ENCODE results near the gene LY86. TPM values are rescaled to one million over a fixed set of nuclear protein-coding genes. Genes with fewer than 3 reads are reported as not detected.

LY86 gene
- total RNA-seq, 1 donor from 2014 or later: not detected

- H3K27me3 Mint-ChIP-seq: peaks cover under 1% of the 10 kb centered on the region
- H3K36me3 Mint-ChIP-seq: no peaks in the 10 kb centered on the region
- no peak for DNase-seq (ENCODE audit: extremely low spot score, unreplicated experiment)
- H3K27ac Mint-ChIP-seq: no peak overlapping the region
- TF ChIP-seq, protein P1, sequence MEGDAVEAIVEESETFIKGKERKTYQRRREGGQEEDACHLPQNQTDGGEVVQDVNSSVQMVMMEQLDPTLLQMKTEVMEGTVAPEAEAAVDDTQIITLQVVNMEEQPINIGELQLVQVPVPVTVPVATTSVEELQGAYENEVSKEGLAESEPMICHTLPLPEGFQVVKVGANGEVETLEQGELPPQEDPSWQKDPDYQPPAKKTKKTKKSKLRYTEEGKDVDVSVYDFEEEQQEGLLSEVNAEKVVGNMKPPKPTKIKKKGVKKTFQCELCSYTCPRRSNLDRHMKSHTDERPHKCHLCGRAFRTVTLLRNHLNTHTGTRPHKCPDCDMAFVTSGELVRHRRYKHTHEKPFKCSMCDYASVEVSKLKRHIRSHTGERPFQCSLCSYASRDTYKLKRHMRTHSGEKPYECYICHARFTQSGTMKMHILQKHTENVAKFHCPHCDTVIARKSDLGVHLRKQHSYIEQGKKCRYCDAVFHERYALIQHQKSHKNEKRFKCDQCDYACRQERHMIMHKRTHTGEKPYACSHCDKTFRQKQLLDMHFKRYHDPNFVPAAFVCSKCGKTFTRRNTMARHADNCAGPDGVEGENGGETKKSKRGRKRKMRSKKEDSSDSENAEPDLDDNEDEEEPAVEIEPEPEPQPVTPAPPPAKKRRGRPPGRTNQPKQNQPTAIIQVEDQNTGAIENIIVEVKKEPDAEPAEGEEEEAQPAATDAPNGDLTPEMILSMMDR (conservative IDR thresholded peaks at IDR 0.05): no peak
- H3K4me3 Mint-ChIP-seq: no peak overlapping the region
- no peaks in the 10 kb centered on the region for H3K9me3 Mint-ChIP-seq
- H3K4me1 Mint-ChIP-seq (ENCODE audit: unreplicated experiment): peaks cover 10% of the 10 kb centered on the region
Observed at GRCh38 chr6:6614096-6614982, 25.8 kb downstream of the LY86 start.

DNA sequence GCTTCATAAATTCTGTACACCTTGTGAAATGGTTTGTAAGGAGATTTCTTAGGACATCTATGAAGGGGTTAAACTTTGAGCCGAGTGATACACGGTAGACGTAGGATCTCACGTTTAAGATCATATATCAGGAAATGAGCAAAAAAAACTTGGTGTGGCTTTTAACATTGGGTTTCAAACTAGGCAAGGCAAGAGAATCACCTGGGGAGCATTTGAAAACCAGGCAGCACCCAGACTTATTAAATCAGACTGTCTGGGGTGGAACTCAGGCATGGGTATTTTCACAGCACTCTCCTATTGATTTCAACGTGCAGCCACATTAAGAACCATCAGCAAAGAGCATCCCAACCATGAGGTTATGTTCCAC lies 26.4 kb downstream of the LY86 start:
- Mint-ChIP-seq H3K9me3 (no peaks in the 10 kb centered on the region), H3K36me3 (no peaks in the 10 kb centered on the region), H3K4me1 (ENCODE audit: unreplicated experiment) (peaks cover 12% of the 10 kb centered on the region), H3K4me3 (no peak overlapping the region), H3K27ac (no peak overlapping the region), H3K27me3 (peaks cover 5% of the 10 kb centered on the region)
- TF ChIP-seq, protein P1 (conservative IDR thresholded peaks at IDR 0.05): no peak
- DNase-seq (ENCODE audit: extremely low spot score, unreplicated experiment): no peak

DNA sequence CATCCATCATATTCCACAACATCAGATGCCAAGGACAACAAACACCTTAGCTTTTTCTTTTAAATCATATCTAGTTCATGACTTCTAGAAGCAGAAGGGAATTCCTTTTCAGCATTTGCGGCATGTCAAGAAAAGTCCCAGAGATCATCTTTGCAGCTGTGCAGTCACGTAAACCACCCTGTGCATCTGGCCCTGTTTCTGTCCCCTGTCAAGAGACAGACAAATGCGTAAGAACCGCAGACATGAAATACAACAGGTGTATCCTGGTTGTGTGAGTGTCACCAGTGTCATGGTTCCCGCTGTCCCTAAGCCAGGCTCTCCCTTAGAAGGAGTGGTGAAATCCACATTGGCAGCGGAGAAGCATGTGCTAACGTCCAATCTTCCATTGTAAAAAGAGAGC lies 28.1 kb downstream of the LY86 start:
- no peaks in the 10 kb centered on the region for H3K36me3 Mint-ChIP-seq
- H3K27me3 Mint-ChIP-seq: peaks cover 5% of the 10 kb centered on the region
- no peak overlapping the region for H3K27ac Mint-ChIP-seq
- no peak overlapping the region for H3K4me3 Mint-ChIP-seq
- TF ChIP-seq, protein P1 (conservative IDR thresholded peaks at IDR 0.05): no peak
- H3K4me1 Mint-ChIP-seq (ENCODE audit: unreplicated experiment): peaks cover 12% of the 10 kb centered on the region
- no peaks in the 10 kb centered on the region for H3K9me3 Mint-ChIP-seq
- no peak for DNase-seq (ENCODE audit: extremely low spot score, unreplicated experiment)

- no peaks in the 10 kb centered on the region for H3K36me3 Mint-ChIP-seq
- H3K27ac Mint-ChIP-seq: no peak overlapping the region
- no peak overlapping the region for H3K4me3 Mint-ChIP-seq
- H3K27me3 Mint-ChIP-seq: peaks cover 8% of the 10 kb centered on the region
- peaks cover 17% of the 10 kb centered on the region for H3K4me1 Mint-ChIP-seq (ENCODE audit: unreplicated experiment)
- H3K9me3 Mint-ChIP-seq: no peaks in the 10 kb centered on the region
- TF ChIP-seq, protein P1 (conservative IDR thresholded peaks at IDR 0.05): no peak
- no peak for DNase-seq (ENCODE audit: extremely low spot score, unreplicated experiment)
Observed at GRCh38 chr6:6619021-6619794, 30.7 kb downstream of the LY86 start.

DNA sequence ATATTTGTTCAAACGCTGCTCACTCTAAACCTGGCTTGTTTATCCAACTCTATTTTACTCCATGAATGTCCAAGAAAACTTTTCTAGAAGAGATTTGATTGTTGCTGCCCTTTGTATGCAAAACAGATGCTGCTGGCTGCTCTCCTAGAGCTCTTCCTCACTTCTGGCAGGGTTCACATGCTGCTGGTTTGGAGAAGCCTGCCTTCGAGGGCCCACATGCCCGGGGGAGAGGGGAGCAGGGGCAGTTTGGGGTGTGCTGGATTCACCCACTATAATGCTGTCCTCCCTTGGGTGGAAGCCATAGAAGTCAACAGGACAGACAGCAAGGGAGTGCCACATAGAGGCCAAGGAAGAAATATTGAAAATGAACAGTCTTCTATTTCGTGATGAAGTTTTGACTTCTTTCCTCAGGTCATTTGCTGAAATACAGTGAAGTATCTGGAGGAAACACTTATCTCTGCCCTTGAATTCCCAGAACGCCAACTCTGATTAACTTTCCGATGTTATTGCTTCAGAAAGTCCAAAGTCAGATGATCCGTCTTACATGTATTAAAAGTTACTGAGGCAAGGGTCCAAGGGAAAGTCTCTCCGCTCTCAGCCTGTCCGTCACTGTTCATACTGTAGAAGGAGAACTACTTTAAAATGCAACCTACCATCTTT lies 32.4 kb downstream of the LY86 start:
- H3K36me3 Mint-ChIP-seq: no peaks in the 10 kb centered on the region
- no peak for DNase-seq (ENCODE audit: extremely low spot score, unreplicated experiment)
- H3K9me3 Mint-ChIP-seq: no peaks in the 10 kb centered on the region
- H3K27me3 Mint-ChIP-seq: peaks cover 13% of the 10 kb centered on the region
- H3K4me3 Mint-ChIP-seq: no peak overlapping the region
- TF ChIP-seq, protein P1 (conservative IDR thresholded peaks at IDR 0.05): no peak
- peaks cover 23% of the 10 kb centered on the region for H3K4me1 Mint-ChIP-seq (ENCODE audit: unreplicated experiment)
- no peak overlapping the region for H3K27ac Mint-ChIP-seq
